Stimulated activated CD8-positive, alpha-beta memory T cell treated with anti-CD3 and anti-CD28 coated beads, Interleukin-12 subunit alpha, Interleukin-12 subunit beta, amount 100 ng/mL, for 4 hours (primary cell): ENCODE data around the gene TMEM191C.
"Not testable (repeated sequence)": the region's sequence is repeated elsewhere in the genome, so short reads cannot be mapped to it uniquely, and the experiment has no call there.

ENCODE experiments used
- DNase-seq: peaks from one replicate; pipeline ENCODE4 v3.0.0-alpha.2; 2020; ENCODE audit warnings: low read depth

Gene TMEM191C

DNA sequence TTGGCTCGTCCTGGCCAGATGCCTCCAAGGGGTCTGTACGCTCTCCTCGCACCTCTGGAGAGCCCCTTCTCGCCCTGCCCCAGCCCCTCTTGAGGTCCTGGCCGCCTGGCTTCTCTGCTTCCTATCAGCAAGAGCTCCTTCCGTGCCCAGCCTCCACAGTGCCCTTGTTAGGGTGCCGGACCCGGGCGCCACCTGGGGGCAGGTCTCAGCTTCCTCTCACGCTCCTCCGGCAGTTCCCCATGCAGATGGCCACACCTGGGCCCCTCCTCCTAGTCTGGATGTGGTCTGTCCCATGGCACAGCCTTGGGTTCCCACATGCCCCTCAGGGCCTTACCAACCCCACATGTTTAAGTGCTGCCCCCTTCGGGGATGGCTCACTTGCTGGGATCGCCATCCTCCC lies 6.5 kb downstream of the TMEM191C start:
- DNase-seq, result not testable (repeated sequence)

DNA sequence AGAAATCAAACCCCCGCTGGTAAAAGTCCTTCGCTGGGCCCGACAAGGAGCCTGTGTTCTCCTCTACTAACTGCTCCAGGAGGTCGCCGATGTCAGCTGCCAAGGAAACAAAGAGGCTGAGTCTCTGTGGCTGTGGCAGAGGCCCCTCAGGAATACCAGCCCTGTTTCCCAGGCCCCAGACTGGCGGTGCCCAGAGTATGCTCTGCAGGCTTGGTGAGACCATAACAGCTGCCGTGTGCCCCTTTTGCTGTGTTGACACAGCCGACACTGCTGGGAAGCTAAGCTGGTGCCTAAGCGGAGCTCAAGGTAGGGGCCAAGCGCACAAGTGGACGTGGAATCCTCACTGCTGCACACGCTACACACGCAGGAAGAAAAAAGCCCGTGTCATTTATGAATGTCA lies 16.9 kb downstream of the TMEM191C start:
- not testable (repeated sequence) for DNase-seq

DNA sequence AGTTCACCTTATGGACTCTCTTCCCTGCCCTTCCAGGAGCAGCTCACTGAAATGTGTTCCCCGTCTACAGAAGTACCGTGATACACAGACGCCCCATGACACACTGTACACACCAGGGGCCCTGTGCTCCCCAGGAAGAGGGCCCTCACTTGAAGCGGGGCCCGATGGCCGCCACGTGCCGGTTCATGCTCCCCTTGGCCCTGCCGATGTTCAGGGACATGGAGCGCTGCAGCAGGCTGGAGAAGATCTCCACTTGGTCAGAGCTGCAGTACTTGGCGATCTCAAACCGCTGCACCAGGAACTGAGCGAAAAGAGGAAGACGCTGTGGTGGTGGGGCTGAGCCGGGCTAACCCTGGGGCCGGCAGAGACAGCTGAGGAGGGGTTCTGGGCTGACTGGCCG lies 20.5 kb downstream of the TMEM191C start:
- DNase-seq, result not testable (repeated sequence)

DNA sequence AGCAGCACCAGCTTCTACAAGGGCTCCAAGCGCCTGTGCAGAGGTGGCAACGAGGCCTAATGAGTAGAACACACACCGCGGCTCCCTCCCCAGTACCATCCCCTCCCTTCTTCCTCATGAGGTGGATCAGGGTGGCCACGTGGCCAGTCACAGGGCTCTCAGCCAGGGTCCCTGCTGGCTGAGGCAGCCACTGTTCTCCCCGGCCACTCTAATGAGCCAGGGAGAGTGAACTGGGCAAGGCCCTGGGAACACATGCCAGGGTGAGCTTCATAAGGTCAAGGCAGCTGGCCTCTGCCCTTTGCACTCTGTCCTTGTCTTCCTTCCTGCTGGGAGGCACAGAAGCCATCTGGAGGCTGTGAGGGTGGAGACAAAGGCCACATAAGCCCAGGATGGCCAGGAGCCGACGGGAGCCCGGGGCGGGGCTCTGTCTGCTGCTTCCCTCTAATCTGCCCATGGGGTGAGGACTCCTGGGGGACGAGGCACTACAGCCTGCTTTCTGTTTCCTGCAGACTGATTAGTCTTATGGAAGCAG lies 22.0 kb downstream of the TMEM191C start:
- DNase-seq, result not testable (repeated sequence)

DNA sequence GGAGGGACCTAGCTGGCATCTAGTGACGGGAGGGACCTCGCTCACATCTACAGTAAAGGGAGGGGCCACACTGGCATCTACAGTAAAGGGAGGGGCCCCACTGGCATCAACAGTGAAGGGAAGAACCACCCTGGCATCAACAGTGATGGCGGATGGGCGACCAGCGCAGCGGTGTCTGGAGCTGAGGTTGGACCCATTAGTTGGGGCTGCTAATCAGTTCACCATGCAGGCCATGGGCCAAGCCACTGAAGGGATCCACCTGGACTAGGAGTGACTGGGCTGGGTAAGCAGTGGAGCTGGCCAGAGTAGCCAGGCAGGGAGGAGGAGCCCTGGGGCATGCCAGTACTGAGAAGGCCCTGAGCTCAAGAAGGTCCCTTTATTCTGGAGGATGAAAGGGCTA lies 23.4 kb downstream of the TMEM191C start:
- DNase-seq, result not testable (repeated sequence)

DNA sequence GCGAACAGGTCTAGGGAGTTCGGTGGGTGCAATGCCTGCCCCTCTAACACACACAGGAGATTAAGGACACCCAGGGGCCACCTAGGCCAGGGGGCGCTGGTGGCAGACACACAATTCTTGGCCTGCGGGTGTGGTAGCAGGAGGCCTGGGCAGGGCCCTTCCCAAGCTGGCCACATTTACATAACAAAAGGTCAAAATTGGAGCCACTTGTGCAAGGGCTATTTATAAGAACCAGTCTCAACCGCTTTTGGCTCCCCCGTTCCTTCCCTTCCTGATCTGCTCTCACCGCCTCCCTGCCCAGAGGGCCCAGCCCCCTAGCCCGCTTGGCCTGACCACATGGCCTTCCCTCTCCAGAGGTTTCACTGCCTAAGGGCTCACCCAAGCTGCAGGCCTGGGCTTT lies 25.1 kb downstream of the TMEM191C start:
- DNase-seq, result not testable (repeated sequence)

DNA sequence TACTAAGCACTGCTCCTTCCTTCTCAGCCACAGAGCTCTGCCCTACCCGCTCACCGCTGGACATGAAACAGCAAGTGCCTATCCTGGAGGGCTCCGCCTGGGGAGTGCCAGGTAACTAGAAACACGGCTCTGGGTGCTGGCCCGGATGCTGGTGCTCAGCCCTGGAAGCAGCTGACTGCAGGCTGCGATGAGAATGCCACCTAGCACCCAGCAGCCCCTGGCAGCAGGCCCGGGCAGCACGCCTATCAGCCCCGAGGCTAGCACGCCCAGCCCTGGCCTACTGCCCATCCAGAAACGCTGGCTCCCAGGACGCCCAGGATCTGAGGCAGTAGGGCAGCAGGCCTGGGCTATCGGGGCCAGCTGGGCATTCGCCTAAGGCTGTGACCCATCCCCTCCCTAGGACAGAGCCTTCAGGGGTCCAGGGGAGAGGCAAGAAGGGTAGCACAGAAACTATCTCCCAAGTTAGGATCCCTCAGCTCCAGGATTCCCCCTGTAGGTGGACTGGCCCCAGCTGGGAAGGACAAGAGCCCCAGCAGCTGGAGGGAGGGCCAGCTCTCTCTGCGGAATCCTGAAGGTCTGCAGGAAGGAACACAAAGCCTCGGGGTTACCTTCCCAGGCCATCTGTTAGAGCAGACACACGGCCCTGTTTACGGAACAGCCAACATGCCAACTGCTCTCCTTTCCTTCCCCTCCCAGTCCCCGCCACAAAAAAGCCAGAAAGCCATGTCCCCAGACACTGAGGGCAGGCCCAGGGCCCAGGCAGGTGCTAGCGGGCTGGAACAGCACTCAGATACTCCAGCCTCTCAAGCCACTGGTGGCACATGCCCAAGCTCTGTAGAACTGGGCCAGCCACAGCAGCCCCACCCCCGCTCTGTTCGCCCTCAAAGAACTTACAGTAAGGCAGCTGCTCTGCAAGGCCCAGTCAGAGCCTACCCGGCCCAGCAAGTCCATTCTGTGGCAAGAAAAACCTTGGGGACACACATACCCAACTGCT lies 26.9 kb downstream of the TMEM191C start:
- not testable (repeated sequence) for DNase-seq

DNA sequence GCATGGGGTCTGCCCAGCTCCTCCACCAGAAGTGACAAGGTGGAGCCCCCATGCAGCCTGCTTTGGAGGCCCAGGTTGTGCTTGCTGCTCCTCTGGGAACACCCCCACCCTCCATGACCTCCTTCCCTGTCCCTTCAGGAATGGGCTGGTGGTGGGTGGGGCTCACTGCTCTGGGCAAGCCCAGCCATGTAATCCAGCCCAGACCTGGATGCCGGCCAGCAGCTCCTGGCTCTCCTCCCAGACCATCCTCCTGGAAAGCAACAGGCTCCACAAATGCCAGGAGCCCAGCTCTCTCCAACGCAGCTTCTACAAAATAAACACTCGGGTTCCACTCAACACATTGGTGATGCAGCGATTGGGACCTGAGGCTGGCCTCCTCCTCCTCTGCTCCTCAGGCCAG lies 30.8 kb downstream of the TMEM191C start:
- not testable (repeated sequence) for DNase-seq

DNA sequence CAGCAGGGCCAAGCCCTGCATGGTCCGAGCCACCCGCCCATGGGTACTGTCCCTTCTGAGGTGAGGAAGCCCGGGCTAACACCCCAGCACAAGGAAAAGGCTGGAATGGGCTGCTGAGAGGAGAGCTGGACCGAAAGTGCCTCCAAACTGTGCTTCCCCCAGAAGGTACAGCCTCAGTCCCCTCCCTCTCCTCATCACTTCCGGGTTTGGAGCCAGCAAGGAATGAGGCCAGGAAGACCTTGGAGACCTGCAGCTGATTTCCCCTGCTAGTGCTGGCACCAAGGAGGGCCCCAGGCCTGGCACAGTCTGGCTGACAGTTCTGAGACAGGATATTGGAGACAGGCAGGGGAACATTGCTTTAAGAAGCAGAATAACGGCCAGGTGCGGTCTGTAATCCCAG lies 31.3 kb downstream of the TMEM191C start:
- DNase-seq, result not testable (repeated sequence)

DNA sequence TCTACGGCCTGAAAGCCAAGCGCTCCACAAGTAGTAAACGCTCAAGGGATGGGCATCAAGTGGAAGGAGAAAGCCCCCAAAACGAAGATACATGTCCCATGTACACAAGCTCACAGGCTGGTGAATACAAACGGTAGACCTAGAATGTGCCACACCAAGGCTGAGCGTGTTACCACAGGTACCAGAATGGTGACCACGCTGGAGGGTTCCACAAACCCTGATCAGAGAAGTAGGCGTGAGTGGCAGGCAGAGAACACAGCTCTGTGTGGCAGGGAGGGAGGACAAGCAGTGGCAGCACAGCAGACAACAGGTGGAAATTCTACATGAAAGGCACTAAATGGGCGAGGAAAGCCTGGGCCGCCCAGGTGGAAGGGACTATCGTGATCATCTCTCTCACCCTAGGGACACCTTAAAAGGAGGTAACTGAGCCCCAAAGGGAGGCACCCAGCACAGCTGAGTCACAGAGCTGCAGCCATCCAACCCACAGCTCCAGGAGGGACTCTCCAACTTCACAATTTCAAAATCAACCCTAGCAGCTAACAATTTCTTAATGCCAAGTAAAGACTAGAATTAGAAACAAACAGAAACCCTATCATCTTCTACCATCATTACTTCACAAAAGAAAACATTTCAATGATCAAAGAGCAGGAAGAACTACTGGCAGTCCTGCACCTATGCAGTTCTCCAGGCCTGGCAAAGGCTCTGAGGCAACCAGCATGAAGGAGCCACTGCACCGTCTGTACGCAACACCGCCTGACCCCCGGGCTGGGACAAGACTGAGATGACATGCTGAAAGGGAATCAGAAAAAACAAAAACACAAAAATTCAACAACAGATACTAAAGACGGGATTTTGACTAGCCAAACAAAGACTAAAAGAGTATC lies 32.7 kb downstream of the TMEM191C start:
- DNase-seq, result not testable (repeated sequence)

DNA sequence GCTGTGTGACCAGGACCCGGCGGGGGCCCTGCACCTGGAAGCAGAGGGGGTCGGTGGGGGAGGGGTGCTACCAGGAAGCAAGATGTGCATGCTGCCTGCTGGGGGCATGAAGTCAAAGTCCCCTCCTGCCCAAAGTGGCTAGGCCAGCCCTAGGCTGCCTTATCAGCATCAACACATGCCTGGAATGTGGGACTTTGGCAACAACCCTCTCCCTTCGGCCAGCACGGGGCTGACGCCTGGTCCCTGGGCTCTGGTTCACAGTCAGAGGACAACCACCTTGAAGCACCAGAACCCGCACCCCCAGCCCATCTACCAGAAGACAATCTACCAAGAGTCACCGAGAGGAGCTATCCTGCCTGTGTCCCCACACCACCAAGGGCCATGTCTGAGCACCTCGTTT lies 43.2 kb downstream of the TMEM191C start:
- DNase-seq, result not testable (repeated sequence)

DNA sequence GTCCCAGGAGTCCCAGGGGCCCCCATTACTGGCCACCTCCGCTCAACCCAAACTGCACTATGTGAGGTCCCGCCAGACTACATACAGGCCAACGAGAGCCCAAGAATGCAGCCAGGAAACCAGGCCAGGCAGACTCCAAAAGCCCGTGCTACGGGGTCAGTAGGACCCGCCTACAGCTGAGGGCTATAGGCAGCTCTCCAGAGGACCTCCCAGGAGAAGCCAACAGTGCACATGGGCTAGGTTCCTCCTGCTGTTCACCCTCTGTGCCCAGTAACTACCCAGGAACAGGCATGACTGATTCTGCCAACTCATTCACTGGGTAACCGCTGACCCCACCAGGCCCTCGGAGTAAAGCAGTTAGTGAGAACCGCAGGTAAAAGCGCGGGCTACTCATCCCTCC lies 44.8 kb downstream of the TMEM191C start:
- not testable (repeated sequence) for DNase-seq

DNA sequence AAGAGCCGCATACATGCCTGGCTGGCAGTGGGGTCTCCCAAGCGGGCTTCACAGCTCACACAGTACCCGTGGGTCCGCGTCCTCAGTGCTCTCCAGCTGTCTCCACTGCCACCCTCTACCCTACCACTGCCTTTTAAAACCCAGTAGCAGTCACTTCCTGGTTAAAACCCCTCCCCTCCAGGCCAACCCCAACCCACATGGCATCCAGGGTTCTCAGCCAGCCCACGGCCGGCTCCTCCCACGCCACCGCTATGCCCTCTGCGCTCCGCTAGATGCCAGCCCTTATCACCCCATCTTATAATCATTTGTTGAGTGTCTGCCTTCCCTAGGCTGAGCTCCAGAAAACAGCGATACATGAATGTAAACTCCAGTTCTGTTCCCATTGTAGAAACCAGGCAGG lies 46.9 kb downstream of the TMEM191C start:
- DNase-seq, result not testable (repeated sequence)

DNA sequence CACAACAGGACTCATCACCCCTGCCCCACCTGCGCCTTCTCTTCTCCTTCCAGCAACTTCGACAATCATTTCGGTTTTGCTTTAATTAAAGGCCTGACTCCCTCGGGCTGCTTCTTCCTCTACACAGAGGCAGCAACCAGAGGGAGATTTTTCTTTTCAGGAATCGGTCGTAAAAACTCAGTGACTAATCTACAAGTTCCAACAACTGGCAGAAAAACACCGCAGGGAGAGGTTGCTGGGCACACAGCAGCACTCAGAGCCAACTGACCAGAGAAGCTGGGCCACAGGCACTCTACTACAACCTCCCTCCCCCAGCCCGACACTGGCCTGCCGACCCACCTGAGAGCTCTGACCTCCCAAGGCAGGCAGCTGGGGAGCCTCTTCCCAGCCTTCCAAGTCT lies 48.0 kb downstream of the TMEM191C start:
- DNase-seq, result not testable (repeated sequence)

DNA sequence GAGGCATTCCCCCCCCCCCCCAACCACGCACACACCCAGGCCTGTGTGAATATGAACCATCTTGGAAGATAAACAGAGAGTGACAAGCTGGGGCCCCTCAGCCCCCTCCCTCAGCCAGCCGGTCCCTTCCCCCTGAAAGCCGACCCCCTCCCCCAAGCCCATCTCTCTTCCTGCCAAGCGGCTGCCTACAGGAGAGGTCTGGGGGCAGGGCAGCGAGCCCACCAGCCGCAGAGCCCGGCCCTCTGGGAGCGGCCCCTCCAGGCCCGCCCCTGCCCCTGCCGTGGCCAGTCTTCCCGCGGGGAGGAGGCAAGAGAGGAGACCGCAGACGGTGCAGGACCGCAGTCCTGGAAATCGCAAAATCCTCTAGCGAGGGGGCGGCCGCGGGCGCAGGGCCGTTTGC lies 49.3 kb downstream of the TMEM191C start:
- not testable (repeated sequence) for DNase-seq

DNA sequence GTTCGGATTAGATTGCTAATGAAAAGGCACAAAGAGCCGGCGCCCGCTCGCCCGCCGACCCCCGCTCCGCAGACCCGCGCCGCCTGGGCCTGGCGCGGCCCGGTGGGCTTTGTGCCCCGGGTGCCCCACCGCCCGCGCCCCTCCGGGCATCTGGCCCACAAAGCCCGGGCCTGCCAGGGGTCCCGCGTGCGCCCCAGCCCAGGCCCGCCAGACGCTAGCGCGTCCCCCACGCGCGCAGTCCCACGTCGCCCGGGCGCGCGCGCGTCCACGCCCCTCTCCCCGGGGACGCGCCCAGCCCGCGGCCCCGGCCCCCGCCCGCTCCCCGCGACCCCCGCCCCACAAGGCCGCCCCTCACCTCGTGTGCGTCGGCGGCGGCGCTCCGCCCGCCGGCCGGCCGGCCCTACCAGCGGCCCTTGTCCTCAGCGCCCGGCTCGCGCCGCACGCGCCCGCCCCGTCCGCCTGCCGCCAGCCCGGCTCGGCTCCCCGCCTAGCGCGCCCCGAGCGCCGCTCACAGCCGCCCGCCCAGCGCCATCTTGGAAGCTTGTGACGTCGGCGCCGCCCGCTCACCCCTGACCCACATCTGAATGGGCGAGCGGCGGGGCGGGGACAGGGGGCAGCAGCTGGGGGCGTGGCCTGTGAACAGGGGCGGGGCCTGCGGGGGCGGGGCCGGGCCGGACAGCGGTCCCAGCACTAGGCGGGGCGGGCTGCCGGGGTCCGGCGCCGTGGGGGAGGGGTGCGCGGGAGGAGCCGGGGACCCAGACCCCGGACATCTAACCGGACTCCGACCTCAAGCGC lies 50.0 kb downstream of the TMEM191C start:
- DNase-seq, result peak; percentile 55
